ENCODE measurements around the gene NUDT8. TPM values are rescaled to one million over a fixed set of nuclear protein-coding genes. Genes with fewer than 3 reads are reported as not detected.

Gene NUDT8
- total and polyA plus RNA-seq, 4 donors, result 2.6 to 6.8 (median 6.4) TPM

- Histone ChIP-seq H3K9me3 (ENCODE audit: control insufficient read depth, insufficient read depth, low read length) (no peaks in the 10 kb centered on the region), H3K27ac (ENCODE audit: low read depth, low read length) (no peak overlapping the region), H3K27me3 (ENCODE audit: control insufficient read depth, insufficient read depth, low read length) (peaks cover 5% of the 10 kb centered on the region), H3K4me1 (ENCODE audit: control insufficient read depth, insufficient read depth, low read length) (peaks cover 18% of the 10 kb centered on the region), H3K4me3 (ENCODE audit: low read depth, low read length) (no peak overlapping the region), H3K36me3 (ENCODE audit: control insufficient read depth, insufficient read depth, low read length) (peaks cover 49% of the 10 kb centered on the region)
- 85% methylated on average over 17 of the region's 17 CpGs for whole genome bisulfite sequencing (ENCODE audit: insufficient coverage)
- DNase-seq (ENCODE audit: low read depth in 4 of 6, low spot score in 6 of 6), result no peak
Observed at GRCh38 chr11:67613313-67613959, 16.3 kb downstream of the NUDT8 start.

- no peaks in the 10 kb centered on the region for H3K9me3 ChIP-seq (ENCODE audit: control insufficient read depth, insufficient read depth, low read length)
- peaks cover 25% of the 10 kb centered on the region for H3K4me1 ChIP-seq (ENCODE audit: control insufficient read depth, insufficient read depth, low read length)
- H3K36me3 ChIP-seq (ENCODE audit: control insufficient read depth, insufficient read depth, low read length), result peaks cover 51% of the 10 kb centered on the region
- no peak overlapping the region for H3K27ac ChIP-seq (ENCODE audit: low read depth, low read length)
- WGBS (ENCODE audit: insufficient coverage), result 88% methylated on average over 12 of the region's 13 CpGs
- no peak for DNase-seq (ENCODE audit: low read depth in 4 of 6, low spot score in 6 of 6)
- peaks cover 5% of the 10 kb centered on the region for H3K27me3 ChIP-seq (ENCODE audit: control insufficient read depth, insufficient read depth, low read length)
- H3K4me3 ChIP-seq (ENCODE audit: low read depth, low read length), result no peak overlapping the region
Observed at GRCh38 chr11:67612751-67613150, 17.0 kb downstream of the NUDT8 start.

- DNase-seq (ENCODE audit: low read depth in 4 of 6, low spot score in 6 of 6), result no peak
- no peak overlapping the region for H3K4me3 ChIP-seq (ENCODE audit: low read depth, low read length)
- H3K36me3 ChIP-seq (ENCODE audit: control insufficient read depth, insufficient read depth, low read length), result peaks cover 51% of the 10 kb centered on the region
- no peak overlapping the region for H3K27ac ChIP-seq (ENCODE audit: low read depth, low read length)
- H3K27me3 ChIP-seq (ENCODE audit: control insufficient read depth, insufficient read depth, low read length), result peaks cover 5% of the 10 kb centered on the region
- 94% methylated on average over 30 of the region's 37 CpGs for WGBS (ENCODE audit: insufficient coverage)
- H3K9me3 ChIP-seq (ENCODE audit: control insufficient read depth, insufficient read depth, low read length), result no peaks in the 10 kb centered on the region
- peaks cover 33% of the 10 kb centered on the region for H3K4me1 ChIP-seq (ENCODE audit: control insufficient read depth, insufficient read depth, low read length)
Observed at GRCh38 chr11:67611704-67612587, 17.8 kb downstream of the NUDT8 start.

- Histone ChIP-seq H3K27ac (ENCODE audit: low read depth, low read length) (no peak overlapping the region), H3K4me1 (ENCODE audit: control insufficient read depth, insufficient read depth, low read length) (peaks cover 34% of the 10 kb centered on the region), H3K9me3 (ENCODE audit: control insufficient read depth, insufficient read depth, low read length) (no peaks in the 10 kb centered on the region), H3K36me3 (ENCODE audit: control insufficient read depth, insufficient read depth, low read length) (peaks cover 51% of the 10 kb centered on the region), H3K27me3 (ENCODE audit: control insufficient read depth, insufficient read depth, low read length) (peaks cover 5% of the 10 kb centered on the region), H3K4me3 (ENCODE audit: low read depth, low read length) (no peak overlapping the region)
- no peak for DNase-seq (ENCODE audit: low read depth in 4 of 6, low spot score in 6 of 6)
- 95% methylated on average over 14 of the region's 14 CpGs for WGBS (ENCODE audit: insufficient coverage)
Observed at GRCh38 chr11:67611165-67611564, 18.6 kb downstream of the NUDT8 start.

GRCh38 chr11:67610302-67610868 is 19.4 kb downstream of the NUDT8 start:
- peaks cover 1% of the 10 kb centered on the region for H3K27me3 ChIP-seq (ENCODE audit: control insufficient read depth, insufficient read depth, low read length)
- DNase-seq (ENCODE audit: low read depth in 4 of 6, low spot score in 6 of 6), result no peak
- H3K4me3 ChIP-seq (ENCODE audit: low read depth, low read length), result no peak overlapping the region
- H3K27ac ChIP-seq (ENCODE audit: low read depth, low read length), result no peak overlapping the region
- no peaks in the 10 kb centered on the region for H3K9me3 ChIP-seq (ENCODE audit: control insufficient read depth, insufficient read depth, low read length)
- H3K4me1 ChIP-seq (ENCODE audit: control insufficient read depth, insufficient read depth, low read length), result peaks cover 38% of the 10 kb centered on the region
- 94% methylated on average over 15 of the region's 15 CpGs for WGBS (ENCODE audit: insufficient coverage)
- peaks cover 51% of the 10 kb centered on the region for H3K36me3 ChIP-seq (ENCODE audit: control insufficient read depth, insufficient read depth, low read length)

GRCh38 chr11:67609316-67609715 is 20.4 kb downstream of the NUDT8 start:
- Histone ChIP-seq H3K36me3 (ENCODE audit: control insufficient read depth, insufficient read depth, low read length) (peaks cover 51% of the 10 kb centered on the region), H3K9me3 (ENCODE audit: control insufficient read depth, insufficient read depth, low read length) (no peaks in the 10 kb centered on the region), H3K4me3 (ENCODE audit: low read depth, low read length) (no peak overlapping the region), H3K4me1 (ENCODE audit: control insufficient read depth, insufficient read depth, low read length) (peaks cover 42% of the 10 kb centered on the region), H3K27ac (ENCODE audit: low read depth, low read length) (no peak overlapping the region), H3K27me3 (ENCODE audit: control insufficient read depth, insufficient read depth, low read length) (no peaks in the 10 kb centered on the region)
- 97% methylated on average over 5 of the region's 10 CpGs for WGBS (ENCODE audit: insufficient coverage)
- no peak for DNase-seq (ENCODE audit: low read depth in 4 of 6, low spot score in 6 of 6)

- WGBS (ENCODE audit: insufficient coverage), result 100% methylated on average over 6 of the region's 8 CpGs
- peaks cover 46% of the 10 kb centered on the region for H3K36me3 ChIP-seq (ENCODE audit: control insufficient read depth, insufficient read depth, low read length)
Observed at GRCh38 chr11:67608486-67608885, 21.3 kb downstream of the NUDT8 start.

GRCh38 chr11:67607507-67607906 is 22.2 kb downstream of the NUDT8 start:
- 66% methylated on average over 5 of the region's 9 CpGs for WGBS (ENCODE audit: insufficient coverage)
- Histone ChIP-seq H3K4me1 (ENCODE audit: control insufficient read depth, insufficient read depth, low read length) (peaks cover 32% of the 10 kb centered on the region), H3K4me3 (ENCODE audit: low read depth, low read length) (peak overlapping the region; percentile 87), H3K27ac (ENCODE audit: low read depth, low read length) (no peak overlapping the region), H3K9me3 (ENCODE audit: control insufficient read depth, insufficient read depth, low read length) (no peaks in the 10 kb centered on the region), H3K36me3 (ENCODE audit: control insufficient read depth, insufficient read depth, low read length) (peaks cover 36% of the 10 kb centered on the region), H3K27me3 (ENCODE audit: control insufficient read depth, insufficient read depth, low read length) (no peaks in the 10 kb centered on the region)
- no peak for DNase-seq (ENCODE audit: low read depth in 4 of 6, low spot score in 6 of 6)

More at GRCh38 chr11:67608486-67608885, 21.3 kb downstream of the NUDT8 start:
- Histone ChIP-seq H3K4me3 (ENCODE audit: low read depth, low read length) (no peak overlapping the region), H3K9me3 (ENCODE audit: control insufficient read depth, insufficient read depth, low read length) (no peaks in the 10 kb centered on the region), H3K4me1 (ENCODE audit: control insufficient read depth, insufficient read depth, low read length) (peaks cover 34% of the 10 kb centered on the region), H3K27ac (ENCODE audit: low read depth, low read length) (no peak overlapping the region), H3K27me3 (ENCODE audit: control insufficient read depth, insufficient read depth, low read length) (no peaks in the 10 kb centered on the region)
- DNase-seq (ENCODE audit: low read depth in 4 of 6, low spot score in 6 of 6), result no peak

- WGBS (ENCODE audit: insufficient coverage), result under 1% methylated on average over 69 of the region's 69 CpGs
- Histone ChIP-seq H3K36me3 (ENCODE audit: control insufficient read depth, insufficient read depth, low read length) (peaks cover 28% of the 10 kb centered on the region), H3K9me3 (ENCODE audit: control insufficient read depth, insufficient read depth, low read length) (no peaks in the 10 kb centered on the region), H3K27me3 (ENCODE audit: control insufficient read depth, insufficient read depth, low read length) (no peaks in the 10 kb centered on the region), H3K4me3 (ENCODE audit: low read depth, low read length) (peak within 1 kb of the TSS; percentile 87), H3K27ac (ENCODE audit: low read depth, low read length) (peak within 1 kb of the TSS; percentile 40), H3K4me1 (ENCODE audit: control insufficient read depth, insufficient read depth, low read length) (peaks cover 32% of the 10 kb centered on the region)
- DNase-seq (ENCODE audit: low read depth in 4 of 6, low spot score in 6 of 6), result peak; percentile 84 to 99 (median 94)
Observed at GRCh38 chr11:67606492-67607295, 23.0 kb downstream of the NUDT8 start, which contains the start of gene NDUFV1. NDUFV1 (plus strand) TSS chr11:67606936; CDS start chr11:67607005, 69 bp downstream.

Measured in spinal cord (tissue), 10 donors.